WI38 (cell line): ENCODE data around the gene SKIC2.
"Not testable (repeated sequence)": the region's sequence is repeated elsewhere in the genome, so short reads cannot be mapped to it uniquely, and the experiment has no call there.

Experiments
- H3K4me3 ChIP-seq: 2 replicates; pipeline ENCODE4 v1.5.1; 2011; ENCODE audit warnings: low read depth, mild to moderate bottlenecking, control low read depth, low read length
- TF ChIP-seq, protein P1 (sequence below): IDR thresholded peaks from 2 replicates; pipeline ENCODE4 v1.5.1; 2012; ENCODE audit warnings: low read depth, mild to moderate bottlenecking, control low read depth, low read length

Gene SKIC2

DNA sequence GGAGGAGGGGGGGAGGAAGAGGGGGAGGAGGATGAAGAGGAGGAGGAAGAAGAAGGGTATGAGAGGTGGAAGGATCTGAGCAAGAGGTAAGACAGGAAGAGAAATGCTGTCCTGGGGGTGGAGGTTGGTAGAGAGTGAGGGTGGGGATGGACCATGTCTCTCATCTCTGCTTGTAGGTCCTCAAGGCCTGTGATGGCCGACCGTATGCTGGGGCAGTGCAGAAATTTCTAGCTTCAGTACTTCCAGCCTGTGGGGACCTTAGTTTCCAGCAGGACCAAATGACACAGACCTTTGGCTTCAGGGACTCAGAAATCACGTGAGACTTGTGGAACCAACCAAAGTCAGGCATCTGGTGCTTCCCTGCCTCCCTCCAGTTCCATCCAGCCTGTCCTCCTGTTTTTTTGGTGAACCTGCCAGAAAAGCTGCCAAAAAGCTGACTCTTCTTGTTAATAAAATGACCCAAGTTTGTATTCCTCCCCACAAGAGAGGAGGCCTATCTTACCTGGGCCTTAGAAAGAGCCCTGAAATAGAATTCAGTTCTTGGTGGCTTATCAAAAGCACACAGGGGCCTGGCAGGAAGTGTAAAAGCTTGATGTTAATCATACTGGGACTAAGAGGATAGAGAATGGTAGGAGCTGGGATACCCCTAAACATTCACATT is 20.4 kb downstream of the SKIC2 start:
- H3K4me3 ChIP-seq: no peak overlapping the region
- TF ChIP-seq, protein P1, sequence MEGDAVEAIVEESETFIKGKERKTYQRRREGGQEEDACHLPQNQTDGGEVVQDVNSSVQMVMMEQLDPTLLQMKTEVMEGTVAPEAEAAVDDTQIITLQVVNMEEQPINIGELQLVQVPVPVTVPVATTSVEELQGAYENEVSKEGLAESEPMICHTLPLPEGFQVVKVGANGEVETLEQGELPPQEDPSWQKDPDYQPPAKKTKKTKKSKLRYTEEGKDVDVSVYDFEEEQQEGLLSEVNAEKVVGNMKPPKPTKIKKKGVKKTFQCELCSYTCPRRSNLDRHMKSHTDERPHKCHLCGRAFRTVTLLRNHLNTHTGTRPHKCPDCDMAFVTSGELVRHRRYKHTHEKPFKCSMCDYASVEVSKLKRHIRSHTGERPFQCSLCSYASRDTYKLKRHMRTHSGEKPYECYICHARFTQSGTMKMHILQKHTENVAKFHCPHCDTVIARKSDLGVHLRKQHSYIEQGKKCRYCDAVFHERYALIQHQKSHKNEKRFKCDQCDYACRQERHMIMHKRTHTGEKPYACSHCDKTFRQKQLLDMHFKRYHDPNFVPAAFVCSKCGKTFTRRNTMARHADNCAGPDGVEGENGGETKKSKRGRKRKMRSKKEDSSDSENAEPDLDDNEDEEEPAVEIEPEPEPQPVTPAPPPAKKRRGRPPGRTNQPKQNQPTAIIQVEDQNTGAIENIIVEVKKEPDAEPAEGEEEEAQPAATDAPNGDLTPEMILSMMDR: no peak

DNA sequence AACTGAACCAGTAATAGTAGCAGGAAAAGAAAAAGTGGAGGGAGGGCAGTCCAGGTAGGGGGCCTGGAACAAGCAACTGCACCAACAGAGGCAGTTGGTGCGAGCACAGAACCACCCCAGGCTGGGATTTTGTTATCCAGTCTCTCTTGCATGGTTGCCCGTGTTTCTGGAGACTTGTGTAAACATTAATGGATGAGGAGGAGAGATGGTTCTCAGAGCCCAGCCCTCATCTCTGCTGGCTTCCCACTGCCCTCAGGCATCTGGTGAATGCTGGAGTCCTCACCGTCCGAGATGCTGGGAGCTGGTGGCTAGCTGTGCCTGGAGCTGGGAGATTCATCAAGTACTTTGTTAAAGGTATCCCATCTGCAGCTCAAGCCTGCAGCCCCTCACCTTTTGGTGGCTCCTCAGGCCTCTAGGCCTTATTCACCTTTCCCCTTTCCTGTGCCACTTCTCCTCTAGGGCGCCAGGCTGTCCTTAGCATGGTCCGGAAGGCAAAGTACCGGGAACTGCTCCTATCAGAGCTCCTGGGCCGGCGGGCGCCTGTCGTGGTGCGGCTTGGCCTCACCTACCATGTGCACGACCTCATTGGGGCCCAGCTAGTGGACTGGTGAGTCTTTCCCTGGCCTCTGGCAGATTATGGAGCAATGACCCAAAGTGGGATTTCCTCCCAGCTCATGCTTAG is 21.4 kb downstream of the SKIC2 start:
- not testable (repeated sequence) for H3K4me3 ChIP-seq

DNA sequence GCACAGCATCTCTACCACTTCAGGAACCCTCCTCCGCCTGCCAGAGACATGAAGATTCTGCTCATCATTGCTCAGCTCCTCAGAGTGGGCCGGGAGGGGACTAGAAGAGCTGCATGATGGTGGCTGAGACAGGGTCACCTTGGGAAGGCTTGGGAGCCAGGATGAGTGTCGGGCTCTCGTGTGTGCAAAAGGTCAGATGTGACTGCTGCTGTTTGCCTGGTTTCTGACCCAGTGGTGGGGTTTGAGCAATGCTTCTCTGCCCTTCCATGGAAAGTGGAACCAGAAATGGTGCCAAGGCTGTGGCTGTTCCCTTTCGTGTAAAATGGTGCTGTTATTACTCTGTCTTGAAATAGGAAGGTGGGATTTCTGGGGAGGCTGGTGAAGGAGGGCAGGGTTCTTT is 22.0 kb downstream of the SKIC2 start:
- not testable (repeated sequence) for H3K4me3 ChIP-seq

DNA sequence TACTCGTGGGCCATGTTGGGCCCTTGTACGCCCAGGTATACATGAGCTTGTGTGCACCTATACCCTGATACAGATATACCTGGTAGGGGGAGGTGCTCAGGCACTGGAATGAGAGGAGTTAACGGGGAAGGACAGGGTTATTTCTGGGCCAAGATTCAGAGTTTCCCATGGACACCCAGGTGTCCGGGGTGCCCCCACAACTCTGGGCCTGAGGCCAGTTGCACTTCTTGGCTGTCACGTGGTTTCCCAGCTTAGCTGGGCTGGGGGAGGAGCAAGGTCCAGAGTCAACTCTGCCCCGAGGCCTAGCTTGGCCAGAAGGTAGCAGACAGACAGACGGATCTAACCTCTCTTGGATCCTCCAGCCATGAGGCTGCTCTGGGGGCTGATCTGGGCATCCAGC is 22.8 kb downstream of the SKIC2 start, which contains the start of gene C4A:
Gene C4A, plus strand, starts transcription at position 314 of the 400 bp plus-strand sequence. Its CDS starts 51 bp downstream, at position 365.
- H3K4me3 ChIP-seq: not testable (repeated sequence)

DNA sequence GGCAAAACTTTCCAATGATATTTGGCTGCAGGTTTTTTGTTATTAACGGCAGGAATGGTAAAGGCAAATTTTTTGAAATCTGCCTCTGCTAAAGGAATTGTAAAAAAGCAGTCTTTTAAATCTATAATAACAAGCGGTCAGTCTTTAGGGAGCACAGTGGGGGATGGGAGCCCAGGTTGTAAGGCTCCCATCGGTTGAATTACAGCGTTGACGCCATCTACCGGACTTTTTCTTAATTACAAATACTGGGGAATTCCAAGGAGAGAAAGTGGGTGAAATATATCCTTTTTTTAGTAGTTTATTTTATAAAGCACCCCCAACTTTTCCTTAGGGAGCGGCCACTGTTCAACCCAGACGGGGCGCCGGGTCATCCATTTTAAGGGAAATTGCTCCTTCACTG is 30.4 kb downstream of the SKIC2 start:
- H3K4me3 ChIP-seq: not testable (repeated sequence)

DNA sequence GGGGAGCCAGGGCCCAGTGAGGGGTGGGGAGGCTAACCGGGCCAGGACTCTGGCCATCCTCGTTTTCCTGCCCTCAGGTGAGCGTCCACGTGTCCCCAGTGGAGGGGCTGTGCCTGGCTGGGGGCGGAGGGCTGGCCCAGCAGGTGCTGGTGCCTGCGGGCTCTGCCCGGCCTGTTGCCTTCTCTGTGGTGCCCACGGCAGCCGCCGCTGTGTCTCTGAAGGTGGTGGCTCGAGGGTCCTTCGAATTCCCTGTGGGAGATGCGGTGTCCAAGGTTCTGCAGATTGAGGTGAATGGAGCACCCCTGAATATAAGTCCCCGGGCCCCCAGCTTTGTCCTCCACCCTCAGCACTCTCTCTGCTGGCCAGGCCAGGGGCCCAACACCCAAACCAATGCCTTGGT is 35.4 kb downstream of the SKIC2 start:
- not testable (repeated sequence) for H3K4me3 ChIP-seq

DNA sequence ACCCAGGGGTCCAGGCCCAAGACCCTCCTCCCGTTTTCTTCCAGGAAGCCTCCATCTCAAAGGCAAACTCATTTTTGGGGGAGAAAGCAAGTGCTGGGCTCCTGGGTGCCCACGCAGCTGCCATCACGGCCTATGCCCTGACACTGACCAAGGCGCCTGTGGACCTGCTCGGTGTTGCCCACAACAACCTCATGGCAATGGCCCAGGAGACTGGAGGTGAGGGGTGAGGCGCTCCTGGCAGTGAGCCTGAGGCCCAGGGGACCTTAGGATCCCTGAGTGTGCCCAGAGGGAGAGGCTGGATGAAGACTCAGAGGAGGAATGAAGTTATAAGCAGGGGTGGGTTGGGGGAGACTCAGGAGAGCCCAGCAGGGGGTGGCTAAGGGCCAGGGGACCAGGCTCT is 37.4 kb downstream of the SKIC2 start:
- not testable (repeated sequence) for H3K4me3 ChIP-seq

DNA sequence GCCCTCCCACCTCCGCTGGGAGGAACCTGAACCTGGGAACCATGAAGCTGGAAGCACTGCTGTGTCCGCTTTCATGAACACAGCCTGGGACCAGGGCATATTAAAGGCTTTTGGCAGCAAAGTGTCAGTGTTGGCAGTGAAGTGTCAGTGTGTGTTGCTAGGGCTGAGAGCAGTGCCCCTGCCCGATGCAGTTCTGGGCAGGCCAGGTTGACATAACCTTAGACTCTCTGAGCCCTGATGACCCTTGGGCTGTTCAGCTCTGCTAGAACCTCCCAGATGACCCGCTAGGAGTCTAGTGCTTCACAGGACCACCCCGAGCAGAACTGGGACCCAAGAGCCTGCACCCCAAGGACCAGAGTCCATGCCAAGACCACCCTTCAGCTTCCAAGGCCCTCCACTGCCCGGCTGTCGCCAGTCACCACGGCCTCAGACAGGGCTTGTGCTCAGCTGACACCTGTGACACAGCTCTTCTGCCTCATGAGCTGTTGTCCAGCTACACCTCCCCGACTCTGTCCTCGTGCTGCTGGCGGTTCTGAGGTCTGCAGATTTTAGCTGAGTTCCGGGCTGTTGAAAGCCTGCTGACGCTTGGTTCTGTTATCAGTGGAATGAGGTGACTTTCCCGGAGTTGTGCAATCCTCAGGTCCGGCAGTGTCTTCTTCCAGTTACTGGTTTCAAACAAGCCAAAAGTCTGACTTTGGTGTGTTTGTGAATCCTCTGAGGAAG is 43.7 kb downstream of the SKIC2 start:
- H3K4me3 ChIP-seq: not testable (repeated sequence)

DNA sequence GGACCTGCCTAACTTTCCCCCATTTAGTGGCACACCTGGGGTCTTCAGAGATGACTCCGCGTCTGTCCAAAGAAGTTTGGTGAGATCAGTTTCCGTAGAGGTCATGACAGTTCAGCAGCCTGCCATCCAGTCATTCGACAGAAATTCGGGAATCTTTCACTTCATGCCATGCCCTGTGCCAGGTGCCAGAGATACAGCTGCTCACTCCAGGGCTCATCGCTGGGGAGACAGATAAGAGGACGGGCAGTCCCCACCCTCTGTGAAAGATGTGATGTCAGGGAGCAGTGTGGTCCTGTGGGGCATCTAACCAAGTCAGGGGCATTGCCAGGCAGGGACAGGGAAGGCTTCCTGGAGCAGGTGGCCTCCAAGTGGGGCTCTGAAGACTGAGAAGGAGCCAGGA is 44.3 kb downstream of the SKIC2 start:
- not testable (repeated sequence) for H3K4me3 ChIP-seq

DNA sequence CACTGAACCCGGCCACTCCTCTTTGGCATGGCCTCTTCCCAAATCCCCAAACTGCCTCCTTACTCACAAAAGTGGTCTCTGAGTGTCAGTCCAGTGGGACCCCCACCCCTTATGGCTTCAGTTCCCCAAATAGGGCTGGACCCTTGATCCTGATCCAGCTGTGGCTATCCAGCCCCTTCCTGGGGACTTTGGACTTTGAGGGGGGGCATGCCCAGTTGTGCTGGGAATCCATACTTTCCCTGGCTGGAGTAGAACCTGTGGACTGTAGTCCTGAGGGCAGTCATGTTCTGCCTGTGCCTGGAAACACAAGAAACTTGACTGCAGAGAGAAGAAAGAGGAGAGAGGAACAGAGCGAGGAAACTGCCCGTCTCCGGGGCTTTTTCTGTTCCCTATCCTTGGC is 45.4 kb downstream of the SKIC2 start:
- H3K4me3 ChIP-seq: not testable (repeated sequence)

DNA sequence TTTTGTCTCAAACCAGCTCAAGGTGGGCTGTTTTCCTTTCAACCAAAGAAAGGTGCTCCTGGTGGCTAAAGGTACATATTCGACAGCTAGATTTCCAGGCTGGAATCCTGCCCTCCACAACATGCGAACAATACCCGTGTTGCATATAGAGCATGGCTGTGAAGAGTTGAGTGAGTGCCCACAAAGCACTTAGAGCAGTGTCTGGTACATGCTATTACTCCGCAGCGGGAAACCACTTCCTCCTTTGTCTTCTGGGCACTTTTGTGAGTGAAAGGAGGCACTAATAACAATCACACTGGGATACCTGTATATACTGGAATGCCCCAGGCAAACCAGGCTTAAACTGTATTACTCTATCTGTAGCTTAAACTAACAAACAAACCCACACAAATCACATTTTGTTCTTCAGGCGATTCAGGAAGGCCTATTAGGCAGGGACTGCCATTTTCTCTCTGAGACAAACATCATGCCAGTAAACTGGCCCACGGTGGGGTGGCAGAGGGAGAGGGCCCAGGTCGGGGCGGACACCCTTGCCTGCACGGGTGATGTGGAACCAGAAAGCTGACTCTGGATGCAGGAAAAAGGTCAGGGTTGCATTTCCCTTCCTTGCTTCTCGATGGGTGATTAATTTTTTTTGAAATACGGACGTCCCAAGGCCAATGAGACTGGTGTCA is 46.0 kb downstream of the SKIC2 start:
- not testable (repeated sequence) for H3K4me3 ChIP-seq

DNA sequence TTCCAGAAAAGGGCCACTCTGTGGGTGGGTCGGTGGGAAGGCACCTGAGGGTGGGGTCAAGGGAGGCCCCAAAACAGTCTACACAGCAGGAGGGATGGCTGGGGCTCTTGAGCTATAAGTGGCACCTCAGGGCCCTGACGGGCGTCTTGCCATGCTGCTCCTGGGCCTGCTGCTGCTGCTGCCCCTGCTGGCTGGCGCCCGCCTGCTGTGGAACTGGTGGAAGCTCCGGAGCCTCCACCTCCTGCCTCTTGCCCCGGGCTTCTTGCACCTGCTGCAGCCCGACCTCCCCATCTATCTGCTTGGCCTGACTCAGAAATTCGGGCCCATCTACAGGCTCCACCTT is 46.5 kb downstream of the SKIC2 start:
- H3K4me3 ChIP-seq: not testable (repeated sequence)

DNA sequence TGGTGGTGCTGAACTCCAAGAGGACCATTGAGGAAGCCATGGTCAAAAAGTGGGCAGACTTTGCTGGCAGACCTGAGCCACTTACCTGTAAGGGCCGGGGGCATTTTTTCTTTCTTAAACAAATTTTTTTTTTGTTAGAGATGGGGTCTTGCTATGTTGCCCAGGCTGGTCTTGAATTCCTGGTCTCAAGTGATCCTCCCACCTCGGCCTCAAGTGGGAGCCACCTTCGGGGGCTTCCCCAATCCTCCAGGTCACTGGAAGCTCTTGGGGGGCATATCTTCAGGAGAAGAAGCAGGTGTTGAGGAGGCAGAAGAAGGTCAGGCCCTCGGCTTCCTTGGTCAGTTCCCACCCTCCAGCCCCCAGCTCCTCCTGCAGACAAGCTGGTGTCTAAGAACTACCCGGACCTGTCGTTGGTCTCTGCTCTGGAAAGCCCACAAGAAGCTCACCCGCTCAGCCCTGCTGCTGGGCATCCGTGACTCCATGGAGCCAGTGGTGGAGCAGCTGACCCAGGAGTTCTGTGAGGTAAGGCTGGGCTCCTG is 47.1 kb downstream of the SKIC2 start:
- not testable (repeated sequence) for H3K4me3 ChIP-seq

DNA sequence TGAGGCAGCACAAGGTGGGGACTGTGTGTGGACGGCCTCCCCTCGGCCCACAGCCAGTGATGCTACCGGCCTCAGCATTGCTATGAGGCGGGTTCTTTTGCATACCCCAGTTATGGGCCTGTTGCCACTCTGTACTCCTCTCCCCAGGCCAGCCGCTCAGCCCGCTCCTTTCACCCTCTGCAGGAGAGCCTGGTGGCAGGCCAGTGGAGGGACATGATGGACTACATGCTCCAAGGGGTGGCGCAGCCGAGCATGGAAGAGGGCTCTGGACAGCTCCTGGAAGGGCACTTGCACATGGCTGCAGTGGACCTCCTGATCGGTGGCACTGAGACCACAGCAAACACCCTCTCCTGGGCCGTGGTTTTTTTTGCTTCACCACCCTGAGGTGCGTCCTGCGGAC is 48.1 kb downstream of the SKIC2 start:
- H3K4me3 ChIP-seq: not testable (repeated sequence)

DNA sequence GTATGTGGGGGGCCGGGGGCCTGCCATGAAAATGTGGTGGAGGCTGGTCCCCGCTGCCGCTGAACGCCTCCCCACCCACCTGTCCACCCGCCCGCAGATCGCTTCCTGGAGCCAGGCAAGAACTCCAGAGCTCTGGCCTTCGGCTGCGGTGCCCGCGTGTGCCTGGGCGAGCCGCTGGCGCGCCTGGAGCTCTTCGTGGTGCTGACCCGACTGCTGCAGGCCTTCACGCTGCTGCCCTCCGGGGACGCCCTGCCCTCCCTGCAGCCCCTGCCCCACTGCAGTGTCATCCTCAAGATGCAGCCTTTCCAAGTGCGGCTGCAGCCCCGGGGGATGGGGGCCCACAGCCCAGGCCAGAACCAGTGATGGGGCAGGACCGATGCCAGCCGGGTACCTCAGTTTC is 49.1 kb downstream of the SKIC2 start:
- H3K4me3 ChIP-seq: not testable (repeated sequence)

DNA sequence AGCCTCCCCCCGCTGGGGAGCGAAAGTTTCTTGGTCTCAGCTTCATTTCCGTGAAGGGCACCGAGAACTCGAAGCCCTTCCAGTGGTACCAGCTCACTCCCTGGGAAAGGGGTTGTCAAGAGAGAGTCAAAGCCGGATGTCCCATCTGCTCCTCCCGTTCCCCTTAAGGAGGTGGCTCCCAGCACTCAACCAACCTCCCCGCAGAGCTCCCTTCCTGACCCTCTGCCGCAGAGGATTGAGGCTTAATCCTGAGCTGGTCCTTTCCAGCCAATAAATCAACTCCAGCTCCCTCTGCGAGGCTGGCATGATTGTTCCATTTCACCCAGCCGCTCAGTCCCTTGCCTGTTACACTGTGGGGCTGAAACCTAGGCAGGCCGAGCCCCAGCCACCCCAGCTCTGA is 49.6 kb downstream of the SKIC2 start:
- not testable (repeated sequence) for H3K4me3 ChIP-seq

DNA sequence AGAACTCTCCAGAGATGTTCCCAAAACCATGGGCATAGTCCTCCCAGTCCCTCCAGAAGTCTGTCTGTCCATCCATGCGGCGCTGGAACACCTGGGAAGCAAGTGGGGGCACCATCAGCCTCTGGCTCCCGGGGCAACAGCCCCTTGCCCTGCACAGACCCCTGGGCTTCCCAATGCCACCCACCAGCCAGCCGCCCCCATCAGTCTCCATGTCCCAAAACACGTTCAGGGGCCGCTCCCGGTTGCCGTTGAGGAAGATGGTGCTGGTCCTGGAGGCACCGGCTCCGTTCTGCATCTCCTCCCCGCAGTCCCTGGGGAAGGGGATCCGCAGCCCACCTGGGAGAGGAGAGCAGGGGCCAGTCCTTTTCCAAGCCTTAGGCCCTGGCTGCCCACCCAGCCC is 50.6 kb downstream of the SKIC2 start:
- H3K4me3 ChIP-seq: not testable (repeated sequence)

DNA sequence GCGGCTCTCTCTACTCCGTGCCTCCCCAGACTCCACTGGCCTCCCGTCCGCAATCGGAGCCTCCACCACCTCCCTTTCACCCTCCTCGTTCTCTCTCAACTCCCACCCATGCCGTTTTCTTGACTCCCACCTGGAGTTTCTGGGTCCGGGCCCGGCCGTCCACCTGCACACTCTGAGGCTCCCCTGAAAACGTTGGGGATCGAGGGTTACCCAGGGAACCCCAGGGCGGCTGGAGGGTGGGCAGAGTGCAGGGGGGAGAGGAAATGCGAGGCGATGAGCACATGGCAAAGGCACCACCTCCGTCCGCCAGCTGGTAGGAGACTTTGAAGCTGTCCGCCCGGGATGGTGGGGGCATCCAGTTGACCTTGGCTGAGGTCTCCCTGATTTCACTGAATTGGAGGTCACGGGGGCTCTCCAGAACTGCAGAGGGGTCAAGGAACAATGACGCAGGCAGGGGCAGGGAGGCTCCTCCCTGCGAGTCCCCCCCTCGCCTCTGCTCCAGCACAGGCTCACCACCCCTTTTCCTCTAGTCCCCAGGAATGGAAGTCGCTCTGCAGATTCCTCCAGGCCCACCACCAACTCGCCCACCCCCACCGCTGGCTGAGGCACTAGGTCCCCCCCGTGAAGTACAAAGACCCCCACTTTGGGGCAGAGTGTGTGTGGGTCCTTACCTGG is 52.0 kb downstream of the SKIC2 start:
- not testable (repeated sequence) for H3K4me3 ChIP-seq
